DMS53 treated with DMSO at 0.1 percent for 48 hours (cell line): Measurements from ENCODE around the gene CCZ1B.
"Not testable (repeated sequence)": the region's sequence is repeated elsewhere in the genome, so short reads cannot be mapped to it uniquely, and the experiment has no call there.

Experiments used
- DNase-seq: peaks from one replicate; lab custom pipeline; 2025; ENCODE audit not compliant: unreplicated experiment; lab: John Stamatoyannopoulos, UW

The CCZ1B gene

GRCh38 chr7:6831018-6831725, 5.1 kb upstream of the CCZ1B start:
- DNase-seq: no peak

DNA sequence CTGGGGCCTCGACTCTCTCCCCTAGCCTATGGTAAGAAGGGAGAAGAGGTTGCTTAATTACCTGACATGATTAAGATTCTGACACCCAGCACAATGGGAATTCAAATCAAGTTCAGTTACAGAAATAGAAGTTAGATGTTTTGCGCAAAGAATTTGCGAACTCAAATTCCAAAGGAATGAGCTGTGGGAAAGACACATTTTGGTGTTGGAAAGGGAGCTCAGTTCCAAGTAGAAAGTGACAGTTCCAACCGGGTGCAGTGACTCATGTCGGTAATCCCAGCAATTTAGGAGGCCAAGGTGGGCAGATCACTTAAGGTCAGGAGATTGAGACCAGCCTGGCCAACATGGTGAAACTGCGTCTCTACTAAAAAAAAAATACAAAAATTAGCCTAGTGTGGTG, 4.0 kb upstream of the CCZ1B start:
- DNase-seq: not testable (repeated sequence)

GRCh38 chr7:6829616-6830015, 3.5 kb upstream of the CCZ1B start:
- not testable (repeated sequence) for DNase-seq

DNA sequence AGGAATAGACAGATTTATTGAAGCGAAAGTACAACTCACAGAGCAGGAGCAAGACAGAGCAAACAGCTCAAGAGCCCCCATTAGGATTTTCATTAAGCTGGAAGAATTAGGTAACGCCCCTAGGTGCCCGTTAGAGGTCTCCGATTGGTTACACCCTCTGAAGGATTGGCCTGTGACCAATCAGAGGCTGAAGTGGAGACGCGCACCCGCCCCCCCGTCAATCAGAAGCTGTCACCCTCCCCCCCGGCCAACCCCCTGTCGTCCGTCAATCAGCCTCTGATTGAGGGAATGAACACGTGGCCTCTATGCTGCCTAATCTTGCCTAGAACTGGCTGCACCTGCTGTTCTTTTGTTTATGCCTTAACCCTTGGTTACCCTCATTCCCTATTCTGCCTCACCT, 1.1 kb upstream of the CCZ1B start:
- DNase-seq: not testable (repeated sequence)

GRCh38 chr7:6825236-6826125, 594 bp downstream of the CCZ1B start:
- DNase-seq: not testable (repeated sequence)

GRCh38 chr7:6821622-6822021, 4.5 kb downstream of the CCZ1B start:
- not testable (repeated sequence) for DNase-seq

DNA sequence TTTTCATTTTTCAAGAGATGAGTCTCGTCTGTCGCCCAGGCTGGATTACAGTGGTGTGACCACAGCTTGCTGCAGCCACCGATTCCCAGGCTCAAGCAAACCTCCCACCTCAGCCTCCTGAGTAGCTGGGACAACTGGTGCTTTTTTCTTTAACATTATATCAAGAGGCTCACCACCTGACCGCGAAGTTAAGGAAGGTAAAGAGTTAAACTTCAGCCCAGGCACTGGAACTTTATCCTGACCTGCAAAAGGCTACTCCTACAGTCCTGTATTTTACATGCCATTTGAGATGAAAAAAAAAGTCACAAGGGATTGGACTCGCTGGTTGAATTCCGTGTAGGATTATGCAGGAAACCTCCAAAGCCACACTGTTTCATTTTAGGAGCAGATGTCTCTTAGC, 10.6 kb downstream of the CCZ1B start:
- not testable (repeated sequence) for DNase-seq

- not testable (repeated sequence) for DNase-seq
Observed at GRCh38 chr7:6813011-6813410, 13.1 kb downstream of the CCZ1B start.

- DNase-seq: not testable (repeated sequence)
Observed at GRCh38 chr7:6807959-6808358, 18.1 kb downstream of the CCZ1B start.

DNA sequence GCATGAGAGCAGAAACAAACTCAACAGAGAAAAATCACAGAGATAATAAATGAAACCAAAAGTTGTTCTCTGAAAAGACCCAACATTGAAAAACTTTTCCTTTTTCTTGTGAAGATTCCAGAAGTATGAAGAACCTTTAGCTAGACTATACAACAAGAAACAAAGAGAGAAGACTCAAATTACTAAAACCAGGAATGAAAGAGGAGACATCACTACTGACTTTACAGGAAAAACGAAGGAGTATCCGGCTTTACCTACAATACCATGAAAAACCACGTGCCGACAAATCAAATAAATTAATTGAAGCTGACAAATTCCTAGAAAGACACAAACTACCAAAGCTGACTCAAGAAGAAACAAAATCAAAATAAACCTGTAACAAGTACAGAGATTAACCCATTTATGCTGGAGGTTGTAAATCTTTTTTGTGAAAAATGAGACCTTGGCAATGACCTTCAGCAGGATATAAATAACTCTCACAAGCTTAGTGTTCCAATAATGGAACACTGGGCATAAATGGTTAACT, 18.6 kb downstream of the CCZ1B start:
- DNase-seq: not testable (repeated sequence)

DNA sequence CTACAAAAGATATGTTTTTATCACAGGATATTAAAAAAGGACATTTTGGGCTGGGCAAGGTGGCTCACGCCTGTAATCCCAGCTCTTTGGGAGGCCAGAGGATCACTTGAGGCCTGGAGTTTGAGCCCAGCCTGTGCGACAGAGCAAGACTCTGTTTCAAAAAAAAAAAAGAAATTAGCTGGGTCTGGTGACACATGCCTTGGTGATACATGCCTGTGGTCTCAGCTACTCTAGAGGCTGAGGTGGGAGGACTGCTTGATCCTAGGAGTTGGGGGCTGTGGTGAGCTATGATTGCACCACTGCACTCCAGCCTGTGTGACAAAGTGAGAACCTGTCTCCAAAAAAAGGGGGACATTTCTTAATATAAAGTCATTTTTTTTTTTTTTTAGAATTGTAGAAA, 25.7 kb downstream of the CCZ1B start:
- DNase-seq: not testable (repeated sequence)

GRCh38 chr7:6799887-6800286, 26.2 kb downstream of the CCZ1B start:
- DNase-seq: not testable (repeated sequence)

GRCh38 chr7:6798047-6798446, 28.0 kb downstream of the CCZ1B start:
- not testable (repeated sequence) for DNase-seq

- not testable (repeated sequence) for DNase-seq
Observed at GRCh38 chr7:6797218-6797617, 28.9 kb downstream of the CCZ1B start.

DNA sequence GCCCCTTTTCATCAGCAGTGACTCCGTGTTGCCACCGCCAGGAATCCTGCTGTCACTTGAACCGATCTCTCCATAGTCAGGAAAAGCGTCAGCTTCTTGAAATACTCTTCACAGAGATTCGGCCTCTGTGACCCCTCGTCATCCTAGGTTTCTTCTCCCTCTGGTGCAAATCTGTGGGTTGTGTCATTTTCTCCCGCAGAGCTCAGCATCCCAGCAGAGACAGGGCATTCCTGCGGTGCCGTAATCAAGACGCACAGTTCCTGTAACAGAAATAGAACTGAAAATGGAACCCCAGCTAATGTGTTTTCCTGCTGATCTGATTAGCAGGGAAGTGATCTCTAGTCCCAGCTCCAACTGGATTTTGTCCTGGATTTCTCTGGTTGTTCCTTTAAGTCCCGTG, 31.8 kb downstream of the CCZ1B start:
- not testable (repeated sequence) for DNase-seq

GRCh38 chr7:6792113-6792872, 33.8 kb downstream of the CCZ1B start:
- DNase-seq: not testable (repeated sequence)

DNA sequence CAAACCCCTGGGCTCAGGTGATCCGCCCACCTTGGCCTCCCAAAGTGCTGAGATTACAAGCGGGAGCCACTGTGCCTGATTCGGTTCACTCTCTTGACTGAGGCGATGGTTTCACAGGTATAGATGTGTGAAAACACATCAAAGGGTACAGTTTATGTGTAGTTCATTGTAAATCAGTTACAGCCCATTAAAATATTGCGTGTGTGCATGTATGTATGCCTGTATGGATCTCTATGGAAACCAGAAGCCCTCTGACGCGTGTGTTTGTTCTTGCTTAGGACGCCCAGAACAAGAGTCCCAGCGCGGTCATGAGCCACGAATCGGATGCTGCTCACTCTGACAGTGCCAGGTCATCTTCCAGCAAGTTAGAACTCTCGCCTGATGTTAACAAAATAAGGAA, 36.7 kb downstream of the CCZ1B start:
- not testable (repeated sequence) for DNase-seq

GRCh38 chr7:6781581-6781980, 44.5 kb downstream of the CCZ1B start:
- not testable (repeated sequence) for DNase-seq

DNA sequence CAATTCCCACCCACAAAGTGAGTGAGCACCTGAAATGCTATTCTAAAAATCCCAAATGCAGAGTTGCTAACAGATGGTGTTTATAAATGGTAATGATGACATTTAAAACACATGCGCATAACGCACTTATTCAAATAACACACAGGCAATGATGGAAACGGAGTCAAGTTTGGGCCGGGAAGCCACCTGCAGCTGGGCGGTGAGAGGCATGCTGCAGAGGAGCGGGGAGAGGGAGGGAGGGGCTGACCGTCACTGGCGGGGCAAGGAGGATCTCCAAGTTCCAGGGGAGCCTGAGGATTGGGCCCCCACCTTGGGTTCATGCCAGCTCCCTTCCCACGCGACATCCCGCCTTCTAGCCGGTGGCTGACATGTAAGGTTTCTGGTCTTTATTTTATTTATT, 64.9 kb downstream of the CCZ1B start:
- DNase-seq: not testable (repeated sequence)

DNA sequence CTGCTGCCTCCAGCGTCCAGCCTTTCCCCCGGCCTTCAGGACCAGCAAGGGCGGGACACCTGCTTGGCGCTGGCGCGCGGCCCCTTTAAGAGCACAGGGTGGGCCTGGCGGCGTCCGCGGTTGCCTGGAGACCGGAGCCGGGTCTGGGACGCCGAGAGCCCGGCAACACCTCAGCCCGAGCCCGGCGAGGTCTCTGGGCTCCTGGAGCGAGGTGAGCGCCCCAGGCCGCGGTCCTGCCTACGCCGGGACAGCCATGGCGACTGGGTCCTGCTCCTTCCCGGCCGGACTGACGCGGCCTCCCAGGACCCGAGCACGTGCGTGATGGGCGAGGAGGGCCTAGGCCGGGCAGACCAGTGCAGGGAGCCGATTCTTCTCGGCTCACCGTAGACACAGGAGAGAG, 72.1 kb downstream of the CCZ1B start, which contains the start of gene RSPH10B2:
RSPH10B2 (plus strand) TSS at position 140 of the 400 bp plus-strand sequence. CDS start 3,575 bp downstream, outside the sequence.
- DNase-seq: not testable (repeated sequence)

DNA sequence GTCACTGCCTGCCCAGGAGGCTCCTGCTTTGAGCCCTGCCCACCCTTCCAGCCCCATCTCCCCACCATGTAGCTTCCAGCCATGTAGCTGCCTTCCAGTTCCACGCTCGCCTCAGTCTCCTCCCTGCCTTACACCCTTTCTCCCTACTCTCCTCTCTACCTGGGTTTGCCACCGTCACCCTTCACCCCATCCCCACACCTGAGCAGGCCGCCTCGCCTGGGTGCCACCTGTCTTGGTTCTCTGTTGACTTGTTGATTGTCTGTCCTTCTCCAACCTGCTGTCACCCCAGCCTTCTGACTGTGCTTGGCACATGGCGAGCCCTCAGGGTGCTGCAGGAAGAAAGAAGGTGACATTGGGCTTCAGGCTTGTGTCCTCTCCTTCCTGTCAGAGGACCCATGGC, 75.9 kb downstream of the CCZ1B start:
- DNase-seq: not testable (repeated sequence)
